Hair follicle dermal papilla cell (primary cell): ENCODE measurements around the gene RC3H1. TPM values are rescaled to one million over a fixed set of nuclear protein-coding genes. Genes with fewer than 3 reads are reported as not detected.

ENCODE experiments used
- small RNA-seq: library from RNA; depleted of rRNA; stranded (forward); fragments of <200 nt; gene quantifications from one replicate; pipeline ENCODE3, GENCODE V24; 2012
- total RNA-seq: library from RNA; depleted of rRNA; stranded (reverse); fragments of >200 nt; gene quantifications from 2 replicates; pipeline ENCODE4 v1.2.3, GENCODE V29; 2012

RC3H1 gene, protein sequence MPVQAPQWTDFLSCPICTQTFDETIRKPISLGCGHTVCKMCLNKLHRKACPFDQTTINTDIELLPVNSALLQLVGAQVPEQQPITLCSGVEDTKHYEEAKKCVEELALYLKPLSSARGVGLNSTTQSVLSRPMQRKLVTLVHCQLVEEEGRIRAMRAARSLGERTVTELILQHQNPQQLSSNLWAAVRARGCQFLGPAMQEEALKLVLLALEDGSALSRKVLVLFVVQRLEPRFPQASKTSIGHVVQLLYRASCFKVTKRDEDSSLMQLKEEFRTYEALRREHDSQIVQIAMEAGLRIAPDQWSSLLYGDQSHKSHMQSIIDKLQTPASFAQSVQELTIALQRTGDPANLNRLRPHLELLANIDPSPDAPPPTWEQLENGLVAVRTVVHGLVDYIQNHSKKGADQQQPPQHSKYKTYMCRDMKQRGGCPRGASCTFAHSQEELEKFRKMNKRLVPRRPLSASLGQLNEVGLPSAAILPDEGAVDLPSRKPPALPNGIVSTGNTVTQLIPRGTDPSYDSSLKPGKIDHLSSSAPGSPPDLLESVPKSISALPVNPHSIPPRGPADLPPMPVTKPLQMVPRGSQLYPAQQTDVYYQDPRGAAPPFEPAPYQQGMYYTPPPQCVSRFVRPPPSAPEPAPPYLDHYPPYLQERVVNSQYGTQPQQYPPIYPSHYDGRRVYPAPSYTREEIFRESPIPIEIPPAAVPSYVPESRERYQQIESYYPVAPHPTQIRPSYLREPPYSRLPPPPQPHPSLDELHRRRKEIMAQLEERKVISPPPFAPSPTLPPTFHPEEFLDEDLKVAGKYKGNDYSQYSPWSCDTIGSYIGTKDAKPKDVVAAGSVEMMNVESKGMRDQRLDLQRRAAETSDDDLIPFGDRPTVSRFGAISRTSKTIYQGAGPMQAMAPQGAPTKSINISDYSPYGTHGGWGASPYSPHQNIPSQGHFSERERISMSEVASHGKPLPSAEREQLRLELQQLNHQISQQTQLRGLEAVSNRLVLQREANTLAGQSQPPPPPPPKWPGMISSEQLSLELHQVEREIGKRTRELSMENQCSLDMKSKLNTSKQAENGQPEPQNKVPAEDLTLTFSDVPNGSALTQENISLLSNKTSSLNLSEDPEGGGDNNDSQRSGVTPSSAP
- 36.4 and 39.3 TPM in 2 replicates for total RNA-seq

DNA sequence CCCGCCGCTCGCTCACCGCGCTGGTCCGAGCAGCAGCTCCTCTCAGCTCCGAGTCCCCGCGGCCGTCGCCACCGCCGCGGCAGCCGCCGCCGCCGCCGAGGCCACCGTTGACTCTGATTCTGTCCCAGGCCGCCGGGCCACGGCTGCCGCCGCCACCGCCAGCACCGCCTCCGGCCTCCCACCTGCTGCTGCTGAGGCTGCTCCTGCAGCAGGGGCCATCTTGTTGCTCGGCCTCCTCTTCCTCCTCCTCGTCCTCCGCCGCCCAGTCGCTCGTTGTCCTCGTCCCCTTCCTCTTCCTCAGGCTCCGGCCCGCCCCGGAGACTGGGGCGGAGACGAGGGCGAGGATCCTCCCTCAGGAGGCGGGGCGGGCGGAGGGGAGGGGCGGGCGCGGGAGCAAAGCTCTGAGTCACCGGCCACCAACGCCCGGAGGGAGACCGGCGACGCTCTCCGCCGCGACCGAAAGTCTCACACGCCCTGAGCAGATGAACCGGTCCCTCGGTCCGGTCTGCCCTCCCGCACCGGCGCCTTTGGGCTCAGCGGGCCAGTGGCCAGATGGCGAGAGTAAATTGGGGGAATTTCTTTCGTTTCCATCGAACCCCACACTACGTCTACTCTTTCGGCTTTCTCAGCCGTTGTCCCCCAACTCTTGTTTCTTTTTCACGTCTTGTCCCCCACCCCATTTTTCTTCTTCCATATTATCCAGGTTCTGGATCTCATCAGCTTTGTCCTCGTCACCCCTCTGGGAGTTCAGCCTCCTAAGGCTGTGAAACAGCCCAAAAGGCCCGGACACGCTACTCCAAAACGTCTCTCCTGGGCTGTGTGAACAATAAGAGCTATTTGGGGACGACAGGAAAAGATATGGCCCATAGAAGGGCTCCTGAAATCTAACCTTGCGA lies at the start of gene RC3H1:
RC3H1 (minus strand) TSS at position 278 of the 896 bp plus-strand sequence. CDS start 29,372 bp downstream, outside the sequence.

DNA sequence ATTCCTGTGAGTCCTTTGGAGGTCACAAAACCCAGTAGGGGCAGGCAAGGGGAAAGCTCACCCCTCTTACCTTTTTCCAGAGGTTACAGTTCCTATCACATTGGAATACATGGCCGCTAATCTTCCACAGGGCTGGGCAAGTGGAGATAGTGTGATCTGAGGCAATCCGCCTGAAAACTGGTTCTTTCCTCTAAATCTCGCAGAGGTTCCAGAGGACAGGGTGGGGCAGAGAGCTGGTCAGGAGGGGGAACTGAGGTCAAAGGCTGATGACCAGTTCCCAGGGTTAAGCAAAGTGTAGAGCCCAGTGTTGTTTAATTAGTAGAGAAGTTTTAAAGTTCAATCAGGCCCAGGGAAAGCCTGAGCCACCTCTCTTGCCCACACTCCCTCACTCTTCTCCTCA lies 105.0 kb downstream of the RC3H1 start, which contains the start of gene SERPINC1:
SERPINC1 (minus strand) TSS at position 179 of the 400 bp plus-strand sequence; CDS start at position 111, 68 bp downstream.

Small RNA genes lying within 50 kb of the gene (small RNA-seq; reads per million reads assigned to genes)
- gene RNA5SP67: not detected
- gene RNA5SP68: not detected

Other genes with a start within 250 kb of the RC3H1 start
- 16.9 and 20.0 TPM in 2 replicates for gene DARS2, start 197.7 kb downstream of the RC3H1 start, total RNA-seq
- gene CENPL, start 197.5 kb downstream of the RC3H1 start, total RNA-seq: 7.8 and 8.5 TPM in 2 replicates
- 194 and 228 TPM in 2 replicates for gene GAS5, start 154.4 kb downstream of the RC3H1 start, total RNA-seq
- gene ZBTB37, start 154.0 kb downstream of the RC3H1 start, total RNA-seq: 12.0 and 12.6 TPM in 2 replicates
- gene SERPINC1, start 105.0 kb downstream of the RC3H1 start, total RNA-seq: not detected in 2 replicates
- gene RABGAP1L, start 137.2 kb upstream of the RC3H1 start, total RNA-seq: 41.9 and 44.7 TPM in 2 replicates